H1 (cell line): ENCODE results near the gene ACOT7. TPM values are rescaled to one million over a fixed set of nuclear protein-coding genes. Genes with fewer than 3 reads are reported as not detected.

Experiments
- SUZ12 ChIP-seq: fragments of 200-600 bp; sonication (generic); IDR thresholded peaks from 2 replicates; pipeline ENCODE4 v1.6.1; 2012; ENCODE audit warnings: mild to moderate bottlenecking, inconsistent platforms, low read length, moderate library complexity, mixed read lengths
- polyA plus RNA-seq, 7 experiments: library from polyadenylated mRNA; depleted of rRNA in 3 of 7; stranded (reverse) in 5 of 7; unstranded in 2 of 7; fragments of >200 nt in 5 of 7; fragments of 200-250 nt in 2 of 7; gene quantifications; 1 replicate in 5 of 7; 2 replicates in 1 of 7; 4 replicates in 1 of 7; pipeline versions ENCODE4 v1.2.1 to v1.2.3, GENCODE V29; 2011 to 2013; ENCODE audit warnings: missing spikeins in 2 of 7, mixed read lengths in 2 of 7
- total RNA-seq: library from RNA; stranded (reverse); fragmentation: NEBNext Ultra II Directional; extraction: Animal tissue kit (Norgen Biotek cat#: 25700); gene quantifications from 2 replicates; pipeline ENCODE4 v1.2.1, GENCODE V29; 2021

The ACOT7 gene
- total and polyA plus RNA-seq, 2 of the 8 experiments (the other 6 are each of a cell fraction or from before 2014, with no cell fraction given), result 151 to 214 TPM

- no peak for TF ChIP-seq SUZ12
- TF ChIP-seq, all 59 proteins: peak for 13
Measured at GRCh38 chr1:6385488-6386191, 7.9 kb downstream of the ACOT7 start (continued).
